Mesenchymal stem cell (in vitro differentiated cells and primary cell): ENCODE data around the gene EPHX1.

ENCODE experiments used
- DNase-seq: peaks from one replicate; pipeline ENCODE4 v3.0.0-alpha.2; 2013
- H2AFZ ChIP-seq: one replicate; pipeline ENCODE4 v1.6.1; 2013; ENCODE audit warnings: low read depth, mild to moderate bottlenecking, control low read depth, inconsistent platforms, low read length, moderate library complexity
- H2AK5ac ChIP-seq: 2 replicates; pipeline ENCODE4 v1.6.1; 2013; ENCODE audit warnings: low read length, moderate library complexity, mild to moderate bottlenecking, inconsistent platforms; ENCODE audit not compliant: severe bottlenecking
- H2BK120ac ChIP-seq: one replicate; pipeline ENCODE4 v1.6.1; 2013; ENCODE audit warnings: low read depth, mild to moderate bottlenecking, inconsistent platforms, low read length, moderate library complexity
- H2BK12ac ChIP-seq, 2 experiments: one replicate each; pipeline ENCODE4 v1.6.1; 2013; ENCODE audit warnings: inconsistent platforms in 2 of 2, low read length in 2 of 2, mild to moderate bottlenecking in 2 of 2, moderate library complexity in 2 of 2, control low read depth in 1 of 2
- H2BK15ac ChIP-seq: one replicate; pipeline ENCODE4 v1.6.1; 2013; ENCODE audit warnings: mild to moderate bottlenecking, low read depth, inconsistent platforms; ENCODE audit not compliant: poor library complexity, severe bottlenecking
- H2BK5ac ChIP-seq: 2 replicates; pipeline ENCODE4 v1.6.1; 2013; ENCODE audit warnings: low read depth, mild to moderate bottlenecking, low read length, control low read depth, inconsistent platforms; ENCODE audit not compliant: poor library complexity, severe bottlenecking
- H3K14ac ChIP-seq, 2 experiments: one replicate each; pipeline ENCODE4 v1.6.1; 2013; ENCODE audit warnings: inconsistent platforms in 2 of 2, low read length in 2 of 2, control low read depth in 1 of 2, mild to moderate bottlenecking in 1 of 2, moderate library complexity in 1 of 2
- H3K18ac ChIP-seq, 2 experiments: one replicate each; pipeline ENCODE4 v1.6.1; 2013; ENCODE audit warnings: inconsistent platforms in 2 of 2, low read length in 2 of 2, control low read depth in 1 of 2, low read depth in 1 of 2, mild to moderate bottlenecking in 1 of 2
- H3K23ac ChIP-seq, 2 experiments: one replicate each; pipeline ENCODE4 v1.6.1; 2013; ENCODE audit warnings: inconsistent platforms in 2 of 2, low read length in 2 of 2, mild to moderate bottlenecking in 2 of 2, moderate library complexity in 2 of 2, control low read depth in 1 of 2
- H3K27ac ChIP-seq: 2 replicates; pipeline ENCODE4 v1.5.1; 2013; ENCODE audit warnings: mild to moderate bottlenecking, moderate library complexity, low read length, control low read depth, inconsistent platforms; ENCODE audit not compliant: poor library complexity, severe bottlenecking
- H3K27me3 ChIP-seq, 2 experiments: 2 replicates each; pipeline versions ENCODE4 v1.6.1 to v1.7.0; 2013; ENCODE audit warnings: low read length in 2 of 2, mild to moderate bottlenecking in 2 of 2, moderate library complexity in 2 of 2, control low read depth in 1 of 2, inconsistent platforms in 1 of 2; ENCODE audit not compliant: control insufficient read depth in 1 of 2, insufficient read depth in 1 of 2
- H3K36me3 ChIP-seq, 2 experiments: 2 replicates each; pipeline versions ENCODE4 v1.6.1 to v1.7.0; 2013; ENCODE audit warnings: low read length in 2 of 2, control low read depth in 1 of 2, inconsistent platforms in 1 of 2, low read depth in 1 of 2, mild to moderate bottlenecking in 1 of 2; ENCODE audit not compliant: insufficient read depth in 2 of 2, control insufficient read depth in 1 of 2
- H3K4ac ChIP-seq, 2 experiments: one replicate each; pipeline ENCODE4 v1.6.1; 2013; ENCODE audit warnings: inconsistent platforms in 2 of 2, low read length in 2 of 2, mild to moderate bottlenecking in 2 of 2, moderate library complexity in 2 of 2, control low read depth in 1 of 2, low read depth in 1 of 2
- H3K4me1 ChIP-seq: 2 replicates; pipeline ENCODE4 v1.6.1; 2013; ENCODE audit warnings: low read depth, low read length, control low read depth; ENCODE audit not compliant: control insufficient read depth, insufficient read depth
- H3K4me2 ChIP-seq: 2 replicates; pipeline ENCODE4 v1.6.1; 2013; ENCODE audit warnings: low read length, mild to moderate bottlenecking, inconsistent platforms; ENCODE audit not compliant: poor library complexity, severe bottlenecking
- H3K4me3 ChIP-seq, 2 experiments: 2 replicates each; pipeline versions ENCODE4 v1.5.1 to v1.7.0; 2013; ENCODE audit warnings: low read length in 2 of 2, mild to moderate bottlenecking in 2 of 2, control low read depth in 1 of 2, low read depth in 1 of 2; ENCODE audit not compliant: insufficient read depth in 1 of 2
- H3K79me1 ChIP-seq: replicated peaks from 2 replicates; pipeline ENCODE4 v1.6.1; 2013; ENCODE audit warnings: mild to moderate bottlenecking, control low read depth, low read length, inconsistent platforms; ENCODE audit not compliant: poor library complexity, severe bottlenecking
- H3K9ac ChIP-seq: 2 replicates; pipeline ENCODE4 v1.7.0; 2013; ENCODE audit warnings: mild to moderate bottlenecking, low read length, moderate library complexity
- H3K9me3 ChIP-seq: 2 replicates; pipeline ENCODE4 v1.7.0; 2013; ENCODE audit warnings: mild to moderate bottlenecking, low read length; ENCODE audit not compliant: control insufficient read depth
- H4K8ac ChIP-seq: one replicate; pipeline ENCODE4 v1.6.1; 2013; ENCODE audit warnings: inconsistent platforms, mild to moderate bottlenecking, low read length, moderate library complexity
- H4K91ac ChIP-seq: one replicate; pipeline ENCODE4 v1.6.1; 2013; ENCODE audit warnings: mild to moderate bottlenecking, low read length, inconsistent platforms
- WGBS: methylation state at CpG from one replicate; pipeline ENCODE4 v1.1.7; 2013; ENCODE audit warnings: mixed read lengths; 5-methylcytosine and 5-hydroxymethylcytosine counted together

EPHX1 gene

DNA sequence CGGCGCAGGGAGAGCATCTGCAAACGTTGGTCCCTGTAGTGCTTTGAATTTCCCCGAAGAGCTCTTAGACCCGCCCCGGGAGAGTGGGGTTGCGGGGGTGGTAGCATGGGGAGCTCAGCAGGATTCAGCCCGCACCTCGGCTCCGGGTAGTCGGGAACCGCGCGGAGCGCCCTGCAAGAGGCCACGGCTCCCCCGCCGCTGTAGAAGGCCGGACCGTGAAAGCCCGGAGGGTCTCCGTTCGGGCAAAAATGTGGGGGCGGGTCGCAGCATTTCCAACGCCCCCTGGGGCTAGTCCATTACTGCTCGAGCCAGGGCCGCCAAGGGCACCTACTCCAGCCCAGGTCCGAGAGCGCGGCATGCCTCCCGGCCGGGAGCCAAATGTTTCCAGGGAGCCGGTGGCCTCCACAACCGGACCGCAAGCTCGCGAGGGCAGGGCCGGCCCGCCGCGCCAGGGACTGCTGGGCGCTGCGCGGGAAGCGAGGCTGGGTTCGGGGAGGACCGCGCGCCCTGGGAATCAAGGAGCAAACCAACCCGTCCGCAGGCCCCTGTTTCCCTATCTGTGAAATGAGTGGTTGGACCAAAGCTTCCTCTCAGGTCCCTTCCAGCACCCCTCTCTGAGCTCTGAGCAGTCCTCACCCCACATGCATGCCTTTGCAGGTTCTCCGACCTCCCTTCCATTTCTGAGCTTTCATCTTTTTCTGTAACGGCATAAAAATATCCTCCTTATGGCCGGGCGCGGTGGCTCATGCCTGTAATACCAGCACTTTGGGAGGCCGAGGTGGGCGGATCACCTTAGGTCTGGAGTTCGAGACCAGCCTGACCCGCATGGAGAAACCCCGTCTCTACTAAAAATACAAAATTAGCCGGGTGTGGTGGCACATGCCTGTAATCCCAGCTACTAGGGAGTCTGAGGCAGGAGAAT, 73.0 kb downstream of the EPHX1 start:
- H2BK12ac ChIP-seq, result no peak overlapping the region
- no peak overlapping the region for H2BK120ac ChIP-seq
- WGBS, result 8% methylated on average over 63 of the region's 63 CpGs
- peak overlapping the region; percentile 35 to 69 for H3K18ac ChIP-seq
- no peaks in the 10 kb centered on the region for H3K27me3 ChIP-seq
- peak overlapping the region; percentile 35 for H4K8ac ChIP-seq
- H2BK5ac ChIP-seq, result no peak overlapping the region
- H3K27ac ChIP-seq, result no peak overlapping the region
- peak; percentile 66 for DNase-seq
- peaks cover 14% of the 10 kb centered on the region for H3K4me1 ChIP-seq
- H3K9me3 ChIP-seq, result no peaks in the 10 kb centered on the region
- H3K79me1 ChIP-seq, result peaks cover 25% of the 10 kb centered on the region
- peak overlapping the region; percentile 95 for H3K9ac ChIP-seq
- peak overlapping the region; percentile 29 for H2BK15ac ChIP-seq
- H2AK5ac ChIP-seq, result no peak overlapping the region
- H3K14ac ChIP-seq, result peak overlapping the region in 1 of 2 experiments; percentile 71
- peak overlapping the region; percentile 89 for H2AFZ ChIP-seq
- peak overlapping the region; percentile 69 to 96 for H3K4me3 ChIP-seq
- H3K23ac ChIP-seq, result no peak overlapping the region
- H3K4ac ChIP-seq, result peak overlapping the region in 1 of 2 experiments; percentile 64
- H4K91ac ChIP-seq, result no peak overlapping the region
- peaks cover 0 to 6% of the 10 kb centered on the region in 2 experiments for H3K36me3 ChIP-seq
- peak overlapping the region; percentile 66 for H3K4me2 ChIP-seq

DNA sequence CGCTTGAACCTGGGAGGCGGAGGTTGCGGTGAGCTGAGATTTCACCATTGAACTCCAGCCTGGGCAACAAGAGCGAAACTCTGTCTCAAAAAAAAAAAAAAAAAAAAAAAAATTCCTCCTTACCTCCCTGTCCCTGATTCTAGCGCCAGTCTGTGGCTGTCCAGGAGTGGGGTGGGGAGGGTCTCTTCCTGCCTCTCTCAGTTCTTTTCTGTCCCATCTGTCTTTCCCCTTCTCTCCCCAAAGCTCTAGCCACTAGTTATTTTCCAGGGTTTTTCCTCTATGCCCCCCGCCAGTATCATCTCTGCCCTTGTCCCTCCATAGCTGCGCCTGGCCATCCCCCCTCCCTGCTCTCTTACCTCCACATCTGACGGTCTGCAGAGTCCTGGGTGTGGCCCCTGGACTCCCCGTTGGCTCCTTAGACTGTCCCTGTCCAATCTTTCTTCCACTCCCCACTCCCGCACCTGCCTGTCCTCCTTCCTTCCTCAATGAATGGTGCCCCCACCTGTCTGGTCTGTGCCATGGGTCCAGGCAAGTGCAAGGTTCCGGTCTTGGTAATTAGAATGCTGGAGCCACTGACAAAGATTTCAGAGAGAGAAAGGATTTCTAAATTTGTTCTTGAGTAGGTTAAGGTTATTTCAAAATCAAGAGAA, 73.8 kb downstream of the EPHX1 start:
- peaks cover 22% of the 10 kb centered on the region for H3K79me1 ChIP-seq
- peak overlapping the region; percentile 50 for H2BK15ac ChIP-seq
- H3K4me1 ChIP-seq, result peaks cover 14% of the 10 kb centered on the region
- H2BK12ac ChIP-seq, result no peak overlapping the region
- H2BK5ac ChIP-seq, result no peak overlapping the region
- H3K4ac ChIP-seq, result no peak overlapping the region
- H3K23ac ChIP-seq, result no peak overlapping the region
- H3K27ac ChIP-seq, result no peak overlapping the region
- H3K4me3 ChIP-seq, result peak overlapping the region in 1 of 2 experiments; percentile 96
- no peaks in the 10 kb centered on the region for H3K27me3 ChIP-seq
- H3K9ac ChIP-seq, result no peak overlapping the region
- H2AK5ac ChIP-seq, result no peak overlapping the region
- H3K36me3 ChIP-seq, result peaks cover 0 to 6% of the 10 kb centered on the region in 2 experiments
- no peak for DNase-seq
- H3K9me3 ChIP-seq, result no peaks in the 10 kb centered on the region
- H4K8ac ChIP-seq, result no peak overlapping the region
- H4K91ac ChIP-seq, result no peak overlapping the region
- WGBS, result 78% methylated on average over 8 of the region's 11 CpGs
- H3K14ac ChIP-seq, result no peak overlapping the region
- no peak overlapping the region for H2AFZ ChIP-seq
- no peak overlapping the region for H3K18ac ChIP-seq
- no peak overlapping the region for H2BK120ac ChIP-seq
- H3K4me2 ChIP-seq, result no peak overlapping the region

DNA sequence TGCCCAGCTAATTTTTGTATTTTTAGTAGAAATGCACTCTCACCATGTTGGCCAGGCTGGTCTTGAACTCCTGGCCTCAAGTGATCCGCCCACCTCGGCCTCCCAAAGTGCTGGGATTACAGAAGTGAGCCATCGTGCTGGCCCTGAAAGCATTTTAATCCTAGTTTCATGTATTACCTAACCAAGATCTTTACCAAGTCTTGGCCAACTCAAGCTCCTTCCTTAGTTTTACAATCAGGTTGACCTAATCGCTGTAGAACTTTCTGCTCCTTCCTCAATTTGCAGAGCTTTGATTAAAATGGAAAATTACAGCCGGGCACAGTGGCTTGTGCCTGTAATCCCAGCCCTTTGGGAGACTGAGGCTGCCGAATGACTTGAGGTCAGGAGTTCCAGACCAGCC, 75.4 kb downstream of the EPHX1 start:
- Histone ChIP-seq H3K9me3 (no peaks in the 10 kb centered on the region), H3K27me3 (no peaks in the 10 kb centered on the region), H2BK120ac (no peak overlapping the region), H2BK5ac (no peak overlapping the region), H3K4me3 (no peak overlapping the region), H2BK15ac (no peak overlapping the region), H3K9ac (no peak overlapping the region), H4K8ac (no peak overlapping the region), H2AFZ (no peak overlapping the region), H3K14ac (no peak overlapping the region), H3K4ac (no peak overlapping the region), H3K18ac (no peak overlapping the region), H3K4me2 (no peak overlapping the region), H2BK12ac (no peak overlapping the region), H2AK5ac (no peak overlapping the region), H3K23ac (no peak overlapping the region), H3K36me3 (no peaks in the 10 kb centered on the region), H4K91ac (no peak overlapping the region), H3K4me1 (peaks cover 12% of the 10 kb centered on the region), H3K27ac (no peak overlapping the region), H3K79me1 (peaks cover 8% of the 10 kb centered on the region)
- no peak for DNase-seq
- 97% methylated on average over 6 of the region's 6 CpGs for WGBS
